ENCODE data around the gene PCP4L1.

Gene PCP4L1

DNA sequence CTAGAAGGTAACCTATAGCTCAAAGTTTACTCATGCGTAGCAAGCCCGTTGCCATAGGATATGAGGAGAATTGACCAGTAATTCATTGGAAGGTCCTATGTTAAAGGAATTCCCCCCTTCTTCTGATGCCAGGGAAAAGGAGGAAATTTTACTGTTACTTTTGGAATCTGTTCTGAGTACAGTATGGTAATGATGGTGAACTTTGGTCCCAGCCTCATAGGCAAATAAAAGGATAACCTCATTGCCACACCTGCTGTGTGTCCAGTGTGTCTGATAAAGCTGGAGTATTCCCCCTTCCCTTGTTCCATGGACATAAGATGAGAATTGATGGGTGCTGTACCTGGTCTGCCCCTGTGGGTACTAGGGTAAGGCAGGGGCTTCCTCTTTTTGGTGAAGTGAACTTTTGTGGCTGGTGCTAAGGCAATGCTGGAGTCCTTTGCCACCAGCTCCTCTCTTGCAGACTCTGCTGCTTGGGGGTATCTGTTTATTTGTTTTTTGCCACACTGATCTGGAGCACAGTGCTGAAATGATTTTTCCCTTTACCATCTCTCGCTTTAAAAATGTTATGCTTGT, 29.0 kb downstream of the PCP4L1 start:
- Histone ChIP-seq H3K4me2 (ENCODE audit: insufficient read depth, low read length) (no peak overlapping the region), H3K27me3 (ENCODE audit: insufficient read depth, low read length, poor library complexity) (peaks cover 19% of the 10 kb centered on the region), H4K20me1 (ENCODE audit: insufficient read depth, low read length) (no peaks in the 10 kb centered on the region), H3K9ac (ENCODE audit: low read depth, low read length) (no peak overlapping the region), H3K79me2 (ENCODE audit: insufficient read depth, low read length) (no peaks in the 10 kb centered on the region), H3K36me3 (ENCODE audit: insufficient read depth, low read length) (no peaks in the 10 kb centered on the region), H3K9me3 (ENCODE audit: insufficient read depth, low read length, severe bottlenecking) (no peaks in the 10 kb centered on the region), H3K27ac (ENCODE audit: low read length) (no peak overlapping the region), H3K4me3 (ENCODE audit: low read depth in 1 of 2, low read length in 2 of 2) (no peak overlapping the region), H3K4me1 (ENCODE audit: insufficient read depth, low read length) (no peaks in the 10 kb centered on the region), H2AFZ (ENCODE audit: low read depth, low read length) (no peak overlapping the region)
- ATAC-seq (ENCODE audit: insufficient read depth, low read depth) (no peak), DNase-seq (no peak)
- TF ChIP-seq, protein P1, sequence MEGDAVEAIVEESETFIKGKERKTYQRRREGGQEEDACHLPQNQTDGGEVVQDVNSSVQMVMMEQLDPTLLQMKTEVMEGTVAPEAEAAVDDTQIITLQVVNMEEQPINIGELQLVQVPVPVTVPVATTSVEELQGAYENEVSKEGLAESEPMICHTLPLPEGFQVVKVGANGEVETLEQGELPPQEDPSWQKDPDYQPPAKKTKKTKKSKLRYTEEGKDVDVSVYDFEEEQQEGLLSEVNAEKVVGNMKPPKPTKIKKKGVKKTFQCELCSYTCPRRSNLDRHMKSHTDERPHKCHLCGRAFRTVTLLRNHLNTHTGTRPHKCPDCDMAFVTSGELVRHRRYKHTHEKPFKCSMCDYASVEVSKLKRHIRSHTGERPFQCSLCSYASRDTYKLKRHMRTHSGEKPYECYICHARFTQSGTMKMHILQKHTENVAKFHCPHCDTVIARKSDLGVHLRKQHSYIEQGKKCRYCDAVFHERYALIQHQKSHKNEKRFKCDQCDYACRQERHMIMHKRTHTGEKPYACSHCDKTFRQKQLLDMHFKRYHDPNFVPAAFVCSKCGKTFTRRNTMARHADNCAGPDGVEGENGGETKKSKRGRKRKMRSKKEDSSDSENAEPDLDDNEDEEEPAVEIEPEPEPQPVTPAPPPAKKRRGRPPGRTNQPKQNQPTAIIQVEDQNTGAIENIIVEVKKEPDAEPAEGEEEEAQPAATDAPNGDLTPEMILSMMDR (IDR thresholded peaks at IDR 0.05; ENCODE audit: borderline replicate concordance, extremely low read depth, low read length, poor library complexity, severe bottlenecking), result no peak
- no peak for TF ChIP-seq EZH2 (IDR thresholded peaks at IDR 0.05; ENCODE audit: borderline replicate concordance, low read depth, low read length, severe bottlenecking)

DNA sequence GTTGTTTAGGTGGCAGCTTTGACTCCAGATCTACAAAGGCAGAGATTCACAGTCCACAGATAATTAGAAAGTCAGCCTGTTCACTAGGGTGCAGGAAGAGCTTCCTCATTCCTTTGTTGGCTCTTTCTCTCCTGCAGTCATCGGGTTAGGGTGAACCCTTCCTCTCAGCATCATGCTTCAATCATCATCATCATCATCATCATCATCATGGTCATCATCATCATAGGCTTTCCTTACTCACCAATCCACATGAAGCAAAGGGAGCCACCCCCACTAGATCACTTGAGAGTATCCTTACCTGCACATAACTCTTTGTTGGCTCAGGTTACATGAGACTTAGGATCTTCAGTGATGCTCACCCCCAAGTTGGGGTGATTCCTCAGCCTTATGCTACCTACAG, 32.2 kb downstream of the PCP4L1 start:
- H3K9ac ChIP-seq (ENCODE audit: low read depth, low read length), result no peak overlapping the region
- H2AFZ ChIP-seq (ENCODE audit: low read depth, low read length), result no peak overlapping the region
- H3K4me2 ChIP-seq (ENCODE audit: insufficient read depth, low read length), result no peak overlapping the region
- no peaks in the 10 kb centered on the region for H3K4me1 ChIP-seq (ENCODE audit: insufficient read depth, low read length)
- no peak for TF ChIP-seq EZH2 (IDR thresholded peaks at IDR 0.05; ENCODE audit: borderline replicate concordance, low read depth, low read length, severe bottlenecking)
- TF ChIP-seq, protein P1 (IDR thresholded peaks at IDR 0.05; ENCODE audit: borderline replicate concordance, extremely low read depth, low read length, poor library complexity, severe bottlenecking), result no peak
- no peaks in the 10 kb centered on the region for H3K79me2 ChIP-seq (ENCODE audit: insufficient read depth, low read length)
- DNase-seq (no peak), ATAC-seq (ENCODE audit: insufficient read depth, low read depth) (no peak)
- no peaks in the 10 kb centered on the region for H3K36me3 ChIP-seq (ENCODE audit: insufficient read depth, low read length)
- no peaks in the 10 kb centered on the region for H3K9me3 ChIP-seq (ENCODE audit: insufficient read depth, low read length, severe bottlenecking)
- peaks cover 4% of the 10 kb centered on the region for H3K27me3 ChIP-seq (ENCODE audit: insufficient read depth, low read length, poor library complexity)
- no peak overlapping the region for H3K27ac ChIP-seq (ENCODE audit: low read length)
- H3K4me3 ChIP-seq (ENCODE audit: low read depth in 1 of 2, low read length in 2 of 2), result no peak overlapping the region
- no peaks in the 10 kb centered on the region for H4K20me1 ChIP-seq (ENCODE audit: insufficient read depth, low read length)

DNA sequence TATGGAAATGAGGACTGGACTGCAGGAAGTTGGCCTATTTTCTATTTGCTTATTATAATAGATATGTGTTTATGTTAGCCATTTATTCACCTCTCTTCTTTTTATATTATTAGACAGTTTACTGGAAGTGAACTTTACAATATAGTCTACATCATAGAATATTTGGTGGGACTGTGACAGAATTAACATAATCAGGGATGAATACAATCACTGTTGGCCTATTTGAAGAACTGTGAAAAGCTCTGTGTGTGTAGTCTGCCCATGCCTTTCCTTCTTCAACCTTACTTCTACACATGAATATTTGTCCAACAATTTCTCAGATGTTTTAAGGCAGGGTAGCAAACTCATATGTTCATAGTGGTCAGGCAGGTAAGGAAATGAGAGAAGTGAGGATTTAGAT, 38.9 kb downstream of the PCP4L1 start:
- no peaks in the 10 kb centered on the region for H3K4me1 ChIP-seq (ENCODE audit: insufficient read depth, low read length)
- H3K4me3 ChIP-seq (ENCODE audit: low read depth in 1 of 2, low read length in 2 of 2), result no peak overlapping the region
- H3K79me2 ChIP-seq (ENCODE audit: insufficient read depth, low read length), result no peaks in the 10 kb centered on the region
- H3K9ac ChIP-seq (ENCODE audit: low read depth, low read length), result no peak overlapping the region
- no peaks in the 10 kb centered on the region for H4K20me1 ChIP-seq (ENCODE audit: insufficient read depth, low read length)
- H3K4me2 ChIP-seq (ENCODE audit: insufficient read depth, low read length), result no peak overlapping the region
- no peak for DNase-seq
- no peak for TF ChIP-seq EZH2 (IDR thresholded peaks at IDR 0.05; ENCODE audit: borderline replicate concordance, low read depth, low read length, severe bottlenecking)
- TF ChIP-seq, protein P1 (IDR thresholded peaks at IDR 0.05; ENCODE audit: borderline replicate concordance, extremely low read depth, low read length, poor library complexity, severe bottlenecking), result no peak
- H3K27me3 ChIP-seq (ENCODE audit: insufficient read depth, low read length, poor library complexity), result no peaks in the 10 kb centered on the region
- H3K27ac ChIP-seq (ENCODE audit: low read length), result no peak overlapping the region
- H3K36me3 ChIP-seq (ENCODE audit: insufficient read depth, low read length), result no peaks in the 10 kb centered on the region
- H2AFZ ChIP-seq (ENCODE audit: low read depth, low read length), result no peak overlapping the region
- ATAC-seq (ENCODE audit: insufficient read depth, low read depth), result no peak
- no peaks in the 10 kb centered on the region for H3K9me3 ChIP-seq (ENCODE audit: insufficient read depth, low read length, severe bottlenecking)

DNA sequence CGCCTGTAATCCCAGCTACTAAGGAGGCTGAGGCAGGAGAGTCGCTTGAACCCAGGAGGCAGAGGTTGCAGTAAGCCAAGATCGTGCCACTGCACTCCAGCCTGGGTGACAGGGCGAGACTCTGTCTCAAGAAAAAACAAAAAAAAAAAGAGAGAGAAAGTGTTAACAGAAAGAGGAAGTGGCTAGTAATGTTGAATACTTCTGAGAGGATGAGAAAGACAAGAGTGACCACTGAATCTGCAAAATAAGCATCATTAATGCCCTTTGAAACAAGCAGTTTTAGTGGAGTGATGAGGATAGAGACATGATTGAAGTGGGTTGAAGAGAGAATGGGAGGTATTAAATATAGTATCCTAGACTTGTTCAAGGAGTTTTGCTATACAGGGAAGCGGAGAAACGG, 39.6 kb downstream of the PCP4L1 start:
- Histone ChIP-seq H3K27me3 (ENCODE audit: insufficient read depth, low read length, poor library complexity) (no peaks in the 10 kb centered on the region), H3K27ac (ENCODE audit: low read length) (no peak overlapping the region), H3K79me2 (ENCODE audit: insufficient read depth, low read length) (no peaks in the 10 kb centered on the region), H3K4me3 (ENCODE audit: low read depth in 1 of 2, low read length in 2 of 2) (no peak overlapping the region), H4K20me1 (ENCODE audit: insufficient read depth, low read length) (no peaks in the 10 kb centered on the region), H3K36me3 (ENCODE audit: insufficient read depth, low read length) (no peaks in the 10 kb centered on the region), H3K9ac (ENCODE audit: low read depth, low read length) (no peak overlapping the region), H3K4me1 (ENCODE audit: insufficient read depth, low read length) (no peaks in the 10 kb centered on the region), H3K4me2 (ENCODE audit: insufficient read depth, low read length) (no peak overlapping the region), H3K9me3 (ENCODE audit: insufficient read depth, low read length, severe bottlenecking) (no peaks in the 10 kb centered on the region), H2AFZ (ENCODE audit: low read depth, low read length) (no peak overlapping the region)
- no peak for TF ChIP-seq EZH2 (IDR thresholded peaks at IDR 0.05; ENCODE audit: borderline replicate concordance, low read depth, low read length, severe bottlenecking)
- TF ChIP-seq, protein P1 (IDR thresholded peaks at IDR 0.05; ENCODE audit: borderline replicate concordance, extremely low read depth, low read length, poor library complexity, severe bottlenecking), result no peak
- no peak for DNase-seq
- no peak for ATAC-seq (ENCODE audit: insufficient read depth, low read depth)
